ENCODE measurements around the gene FXR2.
"Not testable (repeated sequence)": the region's sequence is repeated elsewhere in the genome, so short reads cannot be mapped to it uniquely, and the experiment has no call there.

FXR2 gene

DNA sequence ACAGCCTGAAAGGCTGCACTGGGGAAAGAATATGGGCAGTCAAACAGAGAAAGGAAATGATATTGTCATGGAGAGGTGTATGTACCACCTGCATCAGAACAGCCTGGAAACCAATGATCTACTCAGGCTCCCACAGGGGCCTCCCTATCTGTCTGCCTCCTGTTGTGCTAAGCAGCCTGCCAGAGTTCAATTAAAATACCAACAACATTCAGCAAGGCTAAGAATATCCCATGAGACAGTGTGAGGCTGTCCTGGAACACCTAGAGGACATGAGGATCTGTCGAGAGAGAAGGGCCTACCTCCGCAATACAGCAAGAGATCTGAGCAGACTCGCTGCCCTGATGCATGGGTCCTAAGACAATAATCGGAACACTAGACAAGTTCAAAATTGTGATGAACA, 8.4 kb downstream of the FXR2 start:
- no peak overlapping the region for H3K4me3 ChIP-seq (ENCODE audit: low read depth, low read length)
- TF ChIP-seq CTCF (IDR thresholded peaks at IDR 0.05; ENCODE audit: control insufficient read depth, extremely low read depth, insufficient read depth) = no peak
- no peak for DNase-seq (ENCODE audit: low read depth)

GRCh38 chr17:7597561-7597960, 17.1 kb downstream of the FXR2 start:
- DNase-seq (ENCODE audit: low read depth); H3K4me3 ChIP-seq (ENCODE audit: low read depth, low read length): not testable (repeated sequence)

GRCh38 chr17:7593296-7593695, 21.4 kb downstream of the FXR2 start:
- H3K4me3 ChIP-seq (ENCODE audit: low read depth, low read length) = no peak overlapping the region
- no peak for DNase-seq (ENCODE audit: low read depth)
- no peak for TF ChIP-seq CTCF (IDR thresholded peaks at IDR 0.05; ENCODE audit: control insufficient read depth, extremely low read depth, insufficient read depth)

GRCh38 chr17:7592422-7593021, 22.2 kb downstream of the FXR2 start:
- no peak for DNase-seq (ENCODE audit: low read depth)
- no peak for TF ChIP-seq CTCF (IDR thresholded peaks at IDR 0.05; ENCODE audit: control insufficient read depth, extremely low read depth, insufficient read depth)
- no peak overlapping the region for H3K4me3 ChIP-seq (ENCODE audit: low read depth, low read length)

DNA sequence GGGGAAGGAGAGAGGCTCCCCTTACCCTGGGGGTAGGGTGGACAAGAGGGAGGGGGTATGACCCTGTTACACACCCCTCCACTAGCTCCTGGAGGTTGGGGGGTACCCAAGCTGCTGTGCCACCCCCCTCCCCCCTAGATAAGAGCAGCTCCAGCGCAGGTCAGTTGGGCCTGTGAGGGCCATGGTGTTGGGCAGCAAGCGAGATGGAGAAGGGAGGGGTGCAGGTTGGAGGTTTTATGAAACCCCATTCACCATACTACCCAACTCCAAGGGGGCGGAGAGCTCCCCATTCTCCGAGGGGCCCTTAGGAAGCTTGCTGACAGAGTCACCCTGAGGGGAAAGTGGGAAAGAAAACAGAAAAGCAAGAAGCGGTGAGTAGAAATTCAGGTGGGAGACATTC, 23.1 kb downstream of the FXR2 start:
- no peak for DNase-seq (ENCODE audit: low read depth)
- H3K4me3 ChIP-seq (ENCODE audit: low read depth, low read length) = no peak overlapping the region
- TF ChIP-seq CTCF (IDR thresholded peaks at IDR 0.05; ENCODE audit: control insufficient read depth, extremely low read depth, insufficient read depth) = no peak

GRCh38 chr17:7590743-7591142, 24.0 kb downstream of the FXR2 start:
- no peak for TF ChIP-seq CTCF (IDR thresholded peaks at IDR 0.05; ENCODE audit: control insufficient read depth, extremely low read depth, insufficient read depth)
- H3K4me3 ChIP-seq (ENCODE audit: low read depth, low read length) = no peak overlapping the region
- DNase-seq (ENCODE audit: low read depth) = no peak

- H3K4me3 ChIP-seq (ENCODE audit: low read depth, low read length) = no peak within 1 kb of the TSS
- DNase-seq (ENCODE audit: low read depth) = no peak
- TF ChIP-seq CTCF (IDR thresholded peaks at IDR 0.05; ENCODE audit: control insufficient read depth, extremely low read depth, insufficient read depth) = no peak
These were observed 24.6 kb downstream of the FXR2 start, which contains the start of gene SOX15 for GRCh38 chr17:7589891-7590691. Gene SOX15, minus strand, starts transcription at chr17:7590094. Its CDS starts 418 bp downstream, at chr17:7589676.
